CD14-positive monocyte (primary cell): Measurements from ENCODE around the gene TMEM179. TPM values are rescaled to one million over a fixed set of nuclear protein-coding genes. Genes with fewer than 3 reads are reported as not detected.
"Not testable (repeated sequence)": the region's sequence is repeated elsewhere in the genome, so short reads cannot be mapped to it uniquely, and the experiment has no call there.

Experiments
- DNase-seq, 3 donors: peaks; one replicate each; pipeline ENCODE4 v3.0.0-alpha.2; 2011 to 2022
- H2AFZ ChIP-seq: 2 replicates; pipeline ENCODE4 v1.6.0; 2012; ENCODE audit warnings: mild to moderate bottlenecking, low read depth, low read length, inconsistent platforms; ENCODE audit not compliant: insufficient read depth, poor library complexity, severe bottlenecking
- H3K27ac ChIP-seq, 2 donors: 1 replicate in 1 of 2; 2 replicates in 1 of 2; pipeline ENCODE4 v1.5.1; 2012 to 2013; ENCODE audit warnings: low read length in 2 of 2, control low read depth in 1 of 2, inconsistent platforms in 1 of 2, low read depth in 1 of 2, mild to moderate bottlenecking in 1 of 2
- H3K27me3 ChIP-seq, 2 donors: one replicate each; pipeline versions ENCODE4 v1.6.0 to v1.6.1; 2011 to 2013; ENCODE audit warnings: low read length in 2 of 2; ENCODE audit not compliant: control insufficient read depth in 2 of 2, insufficient read depth in 2 of 2
- H3K36me3 ChIP-seq, 2 donors: replicated peaks in 1 of 2; 1 replicate in 1 of 2; 2 replicates in 1 of 2; pipeline versions ENCODE4 v1.5.1 to v1.6.1; 2012 to 2013; ENCODE audit warnings: low read length in 2 of 2, control low read depth in 1 of 2, inconsistent platforms in 1 of 2, mild to moderate bottlenecking in 1 of 2; ENCODE audit not compliant: insufficient read depth in 2 of 2, control insufficient read depth in 1 of 2
- H3K4me1 ChIP-seq, 2 donors: 1 replicate in 1 of 2; 2 replicates in 1 of 2; pipeline versions ENCODE4 v1.5.1 to v1.6.1; 2012 to 2013; ENCODE audit warnings: low read length in 2 of 2, control low read depth in 1 of 2, inconsistent platforms in 1 of 2, mild to moderate bottlenecking in 1 of 2, moderate library complexity in 1 of 2; ENCODE audit not compliant: insufficient read depth in 2 of 2, control insufficient read depth in 1 of 2
- H3K4me2 ChIP-seq: replicated peaks from 2 replicates; pipeline ENCODE3; 2012; ENCODE audit warnings: low read length, moderate library complexity, mild to moderate bottlenecking; ENCODE audit not compliant: poor library complexity, severe bottlenecking; ENCODE audit errors: extremely low read depth
- H3K4me3 ChIP-seq, 3 experiments: fragments of 200-600 bp in 1 of 3; sonication (generic) in 1 of 3; replicated peaks in 1 of 3; 1 replicate in 2 of 3; 2 replicates in 1 of 3; pipeline ENCODE4 v1.5.1; 2011 to 2013; ENCODE audit warnings: low read length in 3 of 3, mild to moderate bottlenecking in 3 of 3, control low read depth in 2 of 3, low read depth in 2 of 3, inconsistent platforms in 1 of 3, moderate library complexity in 1 of 3
- H3K79me2 ChIP-seq: 2 replicates; pipeline ENCODE4 v1.6.0; 2012; ENCODE audit warnings: mild to moderate bottlenecking, control low read depth, inconsistent platforms, low read length, moderate library complexity; ENCODE audit not compliant: insufficient read depth
- H3K9ac ChIP-seq: 2 replicates; pipeline ENCODE4 v1.6.0; 2017; ENCODE audit warnings: low read length, mild to moderate bottlenecking; ENCODE audit not compliant: insufficient read depth, poor library complexity, severe bottlenecking
- H3K9me3 ChIP-seq, 2 donors: replicated peaks in 1 of 2; 1 replicate in 1 of 2; 2 replicates in 1 of 2; pipeline versions ENCODE4 v1.5.1 to v1.6.1; 2012 to 2013; ENCODE audit warnings: low read length in 2 of 2, control low read depth in 1 of 2; ENCODE audit not compliant: control insufficient read depth in 1 of 2, insufficient read depth in 1 of 2
- H4K20me1 ChIP-seq: 2 replicates; pipeline ENCODE4 v1.6.0; 2012; ENCODE audit warnings: mild to moderate bottlenecking, low read length, control low read depth, moderate library complexity; ENCODE audit not compliant: insufficient read depth
- H3K27ac Mint-ChIP-seq, 7 donors: one replicate each; pipeline ENCODE4 v1.8.0; 2020; ENCODE audit warnings: mild to moderate bottlenecking in 7 of 7, mixed read lengths in 7 of 7, moderate library complexity in 6 of 7, inconsistent platforms in 2 of 7
- H3K27me3 Mint-ChIP-seq, 3 donors: one replicate each; pipeline ENCODE4 v1.8.0; 2021 to 2022; ENCODE audit warnings: low read depth in 3 of 3, mild to moderate bottlenecking in 3 of 3, mixed read lengths in 3 of 3, moderate library complexity in 3 of 3, inconsistent platforms in 1 of 3
- H3K36me3 Mint-ChIP-seq, 2 donors: one replicate each; pipeline ENCODE4 v1.8.0; 2020; ENCODE audit warnings: mixed read lengths in 2 of 2, inconsistent platforms in 1 of 2, mild to moderate bottlenecking in 1 of 2
- H3K4me1 Mint-ChIP-seq: one replicate; pipeline ENCODE4 v1.8.0; 2020; ENCODE audit warnings: mild to moderate bottlenecking, mixed read lengths
- H3K4me3 Mint-ChIP-seq, 2 donors: one replicate each; pipeline ENCODE4 v1.8.0; 2020; ENCODE audit warnings: mild to moderate bottlenecking in 2 of 2, mixed read lengths in 2 of 2, moderate library complexity in 1 of 2
- H3K9me3 Mint-ChIP-seq, 7 donors: one replicate each; pipeline ENCODE4 v1.8.0; 2020 to 2022; ENCODE audit warnings: mixed read lengths in 7 of 7, mild to moderate bottlenecking in 6 of 7, moderate library complexity in 6 of 7, inconsistent platforms in 2 of 7
- WGBS: methylation state at CpG from one replicate; pipeline ENCODE4 v1.1.5; 2013; ENCODE audit warnings: missing lambda C conversion rate; ENCODE audit not compliant: insufficient coverage; 5-methylcytosine and 5-hydroxymethylcytosine counted together
- intact Hi-C, 2 donors: fragments of 100-400 bp; cut with micrococcal nuclease; formaldehyde crosslinking; loops; one replicate each; pipeline versions ENCODE4 v1.15.0 to v1.15.1; 2023
- polyA plus RNA-seq, 3 donors: library from polyadenylated mRNA; depleted of rRNA in 1 of 3; unstranded in 2 of 3; stranded (reverse) in 1 of 3; fragments of 300-500 nt in 2 of 3; fragments of >200 nt in 1 of 3; fragmentation: Illumina TruSeq in 2 of 3; gene quantifications; 1 replicate in 2 of 3; 2 replicates in 1 of 3; pipeline ENCODE4 v1.2.3, GENCODE V29; 2012 to 2021
- TF ChIP-seq, protein P1 (sequence below): fragments of 200-600 bp; IDR thresholded peaks from one replicate; pipeline ENCODE4 v1.8.0; 2022; ENCODE audit warnings: antibody characterized with exemption, mild to moderate bottlenecking

Gene TMEM179
- polyA plus RNA-seq, 3 donors, result not detected

DNA sequence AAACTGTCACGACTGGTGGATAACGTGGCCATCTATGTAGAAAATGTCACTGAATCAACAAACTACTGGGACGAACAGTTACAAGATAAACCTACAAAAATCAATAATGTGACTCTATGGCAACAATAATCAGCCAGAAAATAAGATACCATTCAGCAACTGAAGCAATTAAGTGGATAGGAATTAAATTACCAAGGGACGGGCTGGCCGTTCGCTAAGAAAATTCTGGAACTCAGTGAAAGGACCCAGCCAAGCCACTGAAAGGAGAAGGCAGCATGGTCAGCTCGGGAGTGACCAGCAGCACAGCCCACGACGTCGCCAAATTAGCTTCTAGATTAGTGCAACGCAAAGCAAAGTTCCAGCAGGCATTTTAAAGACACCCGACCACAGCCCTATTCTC lies 33.6 kb upstream of the TMEM179 start:
- Mint-ChIP-seq H3K27ac (no peak overlapping the region), H3K27me3 (peaks cover 2 to 15% (median 12%) of the 10 kb centered on the region in 3 donors), H3K36me3 (no peaks in the 10 kb centered on the region), H3K4me3 (no peak overlapping the region), H3K4me1 (peaks cover 9% of the 10 kb centered on the region), H3K9me3 (no peaks in the 10 kb centered on the region)
- Histone ChIP-seq H3K27me3 (no peaks in the 10 kb centered on the region), H3K4me1 (peaks cover 3 to 9% of the 10 kb centered on the region in 2 donors), H3K9ac (no peak overlapping the region), H3K4me2 (no peak overlapping the region), H3K4me3 (no peak overlapping the region), H4K20me1 (no peaks in the 10 kb centered on the region), H3K27ac (no peak overlapping the region), H3K79me2 (no peaks in the 10 kb centered on the region), H3K9me3 (no peaks in the 10 kb centered on the region), H3K36me3 (no peaks in the 10 kb centered on the region), H2AFZ (no peak overlapping the region)
- intact Hi-C loops, result no loop called here
- TF ChIP-seq, protein P1, sequence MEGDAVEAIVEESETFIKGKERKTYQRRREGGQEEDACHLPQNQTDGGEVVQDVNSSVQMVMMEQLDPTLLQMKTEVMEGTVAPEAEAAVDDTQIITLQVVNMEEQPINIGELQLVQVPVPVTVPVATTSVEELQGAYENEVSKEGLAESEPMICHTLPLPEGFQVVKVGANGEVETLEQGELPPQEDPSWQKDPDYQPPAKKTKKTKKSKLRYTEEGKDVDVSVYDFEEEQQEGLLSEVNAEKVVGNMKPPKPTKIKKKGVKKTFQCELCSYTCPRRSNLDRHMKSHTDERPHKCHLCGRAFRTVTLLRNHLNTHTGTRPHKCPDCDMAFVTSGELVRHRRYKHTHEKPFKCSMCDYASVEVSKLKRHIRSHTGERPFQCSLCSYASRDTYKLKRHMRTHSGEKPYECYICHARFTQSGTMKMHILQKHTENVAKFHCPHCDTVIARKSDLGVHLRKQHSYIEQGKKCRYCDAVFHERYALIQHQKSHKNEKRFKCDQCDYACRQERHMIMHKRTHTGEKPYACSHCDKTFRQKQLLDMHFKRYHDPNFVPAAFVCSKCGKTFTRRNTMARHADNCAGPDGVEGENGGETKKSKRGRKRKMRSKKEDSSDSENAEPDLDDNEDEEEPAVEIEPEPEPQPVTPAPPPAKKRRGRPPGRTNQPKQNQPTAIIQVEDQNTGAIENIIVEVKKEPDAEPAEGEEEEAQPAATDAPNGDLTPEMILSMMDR, result no peak
- DNase-seq, result no peak
- WGBS, result 81% methylated on average over 9 of the region's 12 CpGs

DNA sequence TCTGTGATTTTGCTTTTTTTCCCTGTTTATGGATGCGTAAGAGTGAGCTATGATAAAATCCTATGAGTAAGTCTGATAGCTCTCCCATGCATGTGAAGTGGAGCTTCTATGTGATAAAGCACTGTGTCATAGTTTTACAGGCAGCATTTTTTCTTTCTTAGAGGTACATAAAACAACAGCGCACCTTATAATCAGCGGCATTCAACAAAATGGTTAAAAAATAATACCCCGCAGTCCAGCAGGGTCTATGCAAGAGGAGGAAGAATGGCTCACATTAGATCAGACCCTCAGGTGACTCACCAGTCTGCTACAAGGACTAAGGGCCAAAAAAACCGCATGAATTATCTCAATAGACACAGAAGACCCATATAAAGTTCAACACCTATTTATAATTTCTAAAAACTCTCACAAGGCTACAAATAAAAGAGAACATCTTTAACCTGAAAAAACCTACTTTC lies 33.0 kb upstream of the TMEM179 start:
- H3K27ac Mint-ChIP-seq, result no peak overlapping the region
- Histone ChIP-seq H3K79me2 (no peaks in the 10 kb centered on the region), H3K36me3 (no peaks in the 10 kb centered on the region), H3K9ac (no peak overlapping the region), H3K9me3 (no peaks in the 10 kb centered on the region), H4K20me1 (no peaks in the 10 kb centered on the region), H3K4me2 (no peak overlapping the region), H3K4me1 (peaks cover 3 to 9% of the 10 kb centered on the region in 2 donors), H2AFZ (no peak overlapping the region), H3K27me3 (no peaks in the 10 kb centered on the region), H3K4me3 (no peak overlapping the region), H3K27ac (no peak overlapping the region)
- H3K9me3 Mint-ChIP-seq, result no peaks in the 10 kb centered on the region
- H3K4me3 Mint-ChIP-seq, result no peak overlapping the region
- H3K36me3 Mint-ChIP-seq, result no peaks in the 10 kb centered on the region
- WGBS, result no CpG with 5 or more reads among the region's 5 CpGs
- TF ChIP-seq, protein P1, result no peak
- no peak for DNase-seq
- intact Hi-C loops, result no loop called here
- peaks cover 2 to 15% (median 12%) of the 10 kb centered on the region in 3 donors for H3K27me3 Mint-ChIP-seq
- peaks cover 9% of the 10 kb centered on the region for H3K4me1 Mint-ChIP-seq

DNA sequence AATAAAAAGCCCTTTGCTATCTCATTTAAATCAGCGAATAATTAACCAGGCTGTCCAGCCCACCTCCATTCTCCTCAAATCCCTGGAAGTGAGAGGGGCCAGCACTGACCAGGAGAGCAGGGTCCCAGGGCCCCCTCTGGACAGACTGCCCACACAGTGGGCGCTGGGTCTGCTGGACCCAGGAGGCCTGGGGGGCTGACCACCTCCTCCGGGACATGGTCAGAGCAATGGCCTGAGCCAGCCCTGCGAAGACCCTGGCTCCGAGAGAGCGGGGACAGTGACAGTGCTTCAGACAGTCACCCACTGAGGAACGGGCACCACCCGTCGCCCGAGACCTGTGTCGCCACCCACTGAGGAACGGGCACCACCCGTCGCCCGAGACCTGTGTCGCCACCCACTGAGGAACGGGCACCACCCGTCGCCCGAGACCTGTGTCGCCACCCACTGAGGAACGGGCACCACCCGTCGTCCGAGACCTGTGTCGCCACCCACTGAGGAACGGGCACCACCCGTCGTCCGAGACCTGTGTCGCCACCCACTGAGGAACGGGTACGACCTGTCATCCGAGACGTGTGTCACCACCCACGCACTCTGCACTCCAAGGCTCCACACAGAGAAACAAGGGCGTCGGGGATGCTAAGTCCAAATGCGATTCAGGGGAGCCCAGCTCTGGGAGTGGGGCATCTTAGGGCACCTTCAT lies 32.4 kb upstream of the TMEM179 start:
- H3K4me2 ChIP-seq, H3K36me3 Mint-ChIP-seq, H3K9me3 ChIP-seq, H3K4me3 ChIP-seq, H3K79me2 ChIP-seq, DNase-seq, H3K9ac ChIP-seq, H3K4me1 Mint-ChIP-seq, H3K4me3 Mint-ChIP-seq, H3K27ac Mint-ChIP-seq, H3K27ac ChIP-seq, H3K27me3 ChIP-seq, intact Hi-C loops, H2AFZ ChIP-seq, H3K36me3 ChIP-seq, H3K9me3 Mint-ChIP-seq, H3K4me1 ChIP-seq, H4K20me1 ChIP-seq: not testable (repeated sequence)
- H3K27me3 Mint-ChIP-seq, result peaks cover 2 to 17% (median 12%) of the 10 kb centered on the region in 3 donors
- 91% methylated on average over 18 of the region's 39 CpGs for WGBS
